Osteoblast (primary cell): ENCODE results near the gene CREB5. TPM values are rescaled to one million over a fixed set of nuclear protein-coding genes. Genes with fewer than 3 reads are reported as not detected.

ENCODE experiments used
- DNase-seq: peaks from one replicate; pipeline ENCODE4 v3.0.0; 2011; ENCODE audit warnings: low spot score, mixed read lengths; ENCODE audit not compliant: insufficient read length; ENCODE audit errors: missing footprints
- H2AFZ ChIP-seq: 2 replicates; pipeline ENCODE4 v1.6.0; 2011; ENCODE audit warnings: mild to moderate bottlenecking, low read length
- H3K27ac ChIP-seq: 2 replicates; pipeline ENCODE4 v1.5.1; 2011; ENCODE audit warnings: mild to moderate bottlenecking, low read depth, low read length, moderate library complexity
- H3K27me3 ChIP-seq: 2 replicates; pipeline ENCODE4 v1.6.0; 2012; ENCODE audit warnings: mild to moderate bottlenecking, control low read depth, inconsistent platforms, low read length, moderate library complexity; ENCODE audit not compliant: insufficient read depth
- H3K36me3 ChIP-seq: 2 replicates; pipeline ENCODE4 v1.5.1; 2011; ENCODE audit warnings: mild to moderate bottlenecking, low read length, control low read depth, moderate library complexity; ENCODE audit not compliant: insufficient read depth
- H3K4me1 ChIP-seq: 2 replicates; pipeline ENCODE4 v1.5.1; 2011; ENCODE audit warnings: mild to moderate bottlenecking, low read length, control low read depth, moderate library complexity; ENCODE audit not compliant: insufficient read depth
- H3K4me2 ChIP-seq: 2 replicates; pipeline ENCODE4 v1.6.0; 2011; ENCODE audit warnings: mild to moderate bottlenecking, low read length; ENCODE audit not compliant: insufficient read depth
- H3K4me3 ChIP-seq: fragments of 200-600 bp; sonication (generic); 3 replicates; pipeline ENCODE4 v1.5.1; 2012; ENCODE audit warnings: mild to moderate bottlenecking, low read length, inconsistent platforms; ENCODE audit not compliant: insufficient read depth
- H3K79me2 ChIP-seq: 2 replicates; pipeline ENCODE4 v1.6.0; 2012; ENCODE audit warnings: mild to moderate bottlenecking, low read length, control low read depth, inconsistent platforms; ENCODE audit not compliant: insufficient read depth
- H3K9me3 ChIP-seq: 2 replicates; pipeline ENCODE4 v1.5.1; 2011; ENCODE audit warnings: low read depth, low read length, control low read depth
- H4K20me1 ChIP-seq: 2 replicates; pipeline ENCODE4 v1.6.0; 2012; ENCODE audit warnings: mild to moderate bottlenecking, low read length, control low read depth; ENCODE audit not compliant: insufficient read depth
- total RNA-seq: library from RNA; depleted of rRNA; stranded (reverse); fragments of >200 nt; gene quantifications from 2 replicates; pipeline ENCODE4 v1.2.3, GENCODE V29; 2012
- TF ChIP-seq, protein P1 (sequence below): IDR thresholded peaks from 2 replicates; pipeline ENCODE4 v1.5.1; 2011; ENCODE audit warnings: mild to moderate bottlenecking, low read depth, low read length, moderate library complexity; ENCODE audit errors: extremely low read depth

CREB5 gene
- total RNA-seq, 1 donor, result 5.1 TPM

DNA sequence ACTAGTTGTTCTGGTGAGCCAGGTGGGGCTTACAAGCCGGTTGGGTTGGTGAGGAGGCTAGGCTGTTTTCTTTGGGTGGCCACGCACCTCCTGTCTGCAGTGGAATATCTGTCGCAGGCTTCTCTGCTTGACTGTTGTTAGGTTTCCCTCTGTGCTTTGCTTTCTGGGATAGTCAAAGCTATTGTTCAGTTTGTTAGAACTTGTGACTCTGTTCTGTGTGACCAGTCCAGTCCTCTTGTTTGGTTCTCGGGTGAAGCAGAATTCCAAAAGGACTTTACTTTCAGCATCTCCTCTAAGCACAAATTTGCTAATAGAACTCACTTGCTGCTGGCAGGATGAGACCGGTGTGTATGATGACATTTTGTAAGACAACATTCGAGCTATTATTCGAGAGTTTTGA, 105.3 kb downstream of the CREB5 start:
- H3K9me3 ChIP-seq, result no peaks in the 10 kb centered on the region
- H3K79me2 ChIP-seq, result no peaks in the 10 kb centered on the region

DNA sequence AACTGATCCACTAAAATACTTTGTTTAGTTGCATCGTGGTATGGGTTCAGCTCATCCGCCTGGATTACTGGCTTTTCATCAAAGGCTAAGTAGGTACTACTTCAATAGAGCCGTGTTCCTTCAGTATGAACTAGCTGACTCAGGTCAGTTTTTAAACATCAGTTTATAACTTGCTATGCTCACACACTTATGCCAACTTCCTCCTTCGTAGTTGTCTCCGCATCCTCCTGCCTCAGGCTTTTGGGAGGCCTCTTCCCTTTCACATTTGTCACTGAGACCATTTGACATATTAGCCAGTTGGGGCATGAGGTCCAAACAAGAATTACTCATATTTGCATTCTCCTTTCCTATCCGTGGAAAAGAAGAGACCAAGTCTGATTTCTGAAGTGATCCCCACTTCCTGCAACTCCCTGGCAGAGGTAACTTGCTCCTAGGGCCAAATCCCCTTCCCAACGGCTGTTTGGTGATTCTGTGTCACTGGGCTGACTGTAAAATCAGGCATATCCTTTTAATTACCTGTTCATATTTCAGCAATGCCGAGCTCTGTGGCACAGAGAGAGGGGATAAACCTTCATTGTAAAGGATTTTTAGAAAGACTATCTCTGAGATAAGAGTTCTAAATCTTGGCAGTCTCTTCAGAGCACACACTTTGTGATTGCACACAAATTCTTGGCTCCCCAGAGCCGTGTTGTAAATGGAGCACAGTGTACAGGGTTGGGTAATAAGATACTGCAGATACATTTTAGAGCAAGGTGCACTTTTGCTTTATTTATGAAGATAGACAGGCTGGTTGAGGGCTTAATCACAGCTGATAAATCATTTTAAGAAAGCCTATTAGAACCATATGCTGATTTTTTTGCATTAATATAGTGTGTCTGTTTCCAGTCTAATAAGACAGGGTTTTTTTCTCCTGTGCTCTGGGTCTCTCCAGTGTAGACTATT, 108.0 kb downstream of the CREB5 start:
- TF ChIP-seq, protein P1, sequence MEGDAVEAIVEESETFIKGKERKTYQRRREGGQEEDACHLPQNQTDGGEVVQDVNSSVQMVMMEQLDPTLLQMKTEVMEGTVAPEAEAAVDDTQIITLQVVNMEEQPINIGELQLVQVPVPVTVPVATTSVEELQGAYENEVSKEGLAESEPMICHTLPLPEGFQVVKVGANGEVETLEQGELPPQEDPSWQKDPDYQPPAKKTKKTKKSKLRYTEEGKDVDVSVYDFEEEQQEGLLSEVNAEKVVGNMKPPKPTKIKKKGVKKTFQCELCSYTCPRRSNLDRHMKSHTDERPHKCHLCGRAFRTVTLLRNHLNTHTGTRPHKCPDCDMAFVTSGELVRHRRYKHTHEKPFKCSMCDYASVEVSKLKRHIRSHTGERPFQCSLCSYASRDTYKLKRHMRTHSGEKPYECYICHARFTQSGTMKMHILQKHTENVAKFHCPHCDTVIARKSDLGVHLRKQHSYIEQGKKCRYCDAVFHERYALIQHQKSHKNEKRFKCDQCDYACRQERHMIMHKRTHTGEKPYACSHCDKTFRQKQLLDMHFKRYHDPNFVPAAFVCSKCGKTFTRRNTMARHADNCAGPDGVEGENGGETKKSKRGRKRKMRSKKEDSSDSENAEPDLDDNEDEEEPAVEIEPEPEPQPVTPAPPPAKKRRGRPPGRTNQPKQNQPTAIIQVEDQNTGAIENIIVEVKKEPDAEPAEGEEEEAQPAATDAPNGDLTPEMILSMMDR, result no peak
- Histone ChIP-seq H3K27me3 (no peaks in the 10 kb centered on the region), H3K9me3 (no peaks in the 10 kb centered on the region), H3K4me1 (no peaks in the 10 kb centered on the region), H3K4me3 (no peak overlapping the region), H4K20me1 (no peaks in the 10 kb centered on the region), H3K36me3 (no peaks in the 10 kb centered on the region), H3K79me2 (no peaks in the 10 kb centered on the region), H3K27ac (no peak overlapping the region), H3K4me2 (no peak overlapping the region), H2AFZ (no peak overlapping the region)
- no peak for DNase-seq

More for the DNA sequence above, 105.3 kb downstream of the CREB5 start:
- Histone ChIP-seq H2AFZ (no peak overlapping the region), H4K20me1 (no peaks in the 10 kb centered on the region), H3K4me3 (no peak overlapping the region), H3K4me2 (no peak overlapping the region), H3K4me1 (no peaks in the 10 kb centered on the region), H3K27me3 (no peaks in the 10 kb centered on the region), H3K27ac (no peak overlapping the region), H3K36me3 (no peaks in the 10 kb centered on the region)
- no peak for DNase-seq
- TF ChIP-seq, protein P1, result no peak

DNA sequence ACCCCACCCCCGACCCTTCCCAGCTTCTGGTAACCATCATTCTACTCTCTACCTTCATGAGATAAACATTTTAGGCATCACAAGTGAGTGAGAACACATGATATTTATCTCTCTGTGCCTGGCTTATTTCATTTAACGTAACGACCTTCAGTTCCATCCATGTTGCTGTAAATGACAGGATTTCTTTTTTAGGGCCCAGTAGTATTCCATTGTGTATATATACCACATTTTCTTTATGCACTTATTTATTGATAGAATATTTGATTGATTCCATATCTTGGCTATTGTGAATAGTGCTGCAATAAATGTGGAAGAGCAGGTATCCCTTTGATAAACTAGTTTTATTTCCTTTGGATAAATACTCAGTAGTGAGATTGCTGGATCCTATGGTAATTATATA, 112.7 kb downstream of the CREB5 start:
- no peak overlapping the region for H3K4me3 ChIP-seq
- no peak for DNase-seq
- H4K20me1 ChIP-seq, result no peaks in the 10 kb centered on the region
- H3K36me3 ChIP-seq, result no peaks in the 10 kb centered on the region
- H3K4me2 ChIP-seq, result no peak overlapping the region
- no peaks in the 10 kb centered on the region for H3K27me3 ChIP-seq
- no peak overlapping the region for H2AFZ ChIP-seq
- no peaks in the 10 kb centered on the region for H3K79me2 ChIP-seq
- TF ChIP-seq, protein P1, result no peak
- no peak overlapping the region for H3K27ac ChIP-seq
- peaks cover 13% of the 10 kb centered on the region for H3K4me1 ChIP-seq
- H3K9me3 ChIP-seq, result no peaks in the 10 kb centered on the region

DNA sequence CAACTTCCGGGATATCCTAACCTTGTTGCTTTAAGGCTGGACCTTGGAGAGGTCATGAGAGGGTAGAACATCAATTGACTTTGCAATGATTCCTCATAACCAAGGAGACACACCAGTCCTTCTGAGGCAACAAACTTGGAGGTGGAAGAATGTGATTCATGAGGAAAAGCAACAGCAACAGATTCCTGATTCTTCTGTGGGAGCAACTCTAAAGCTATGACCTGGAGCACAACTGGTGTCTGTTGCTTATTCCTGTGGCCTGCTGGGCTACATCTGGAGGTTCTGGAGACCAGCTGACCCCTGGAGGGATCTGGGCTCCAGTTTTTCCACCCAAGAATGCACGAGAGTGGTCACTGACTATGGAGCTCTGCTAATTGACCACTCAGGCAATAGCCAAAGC, 116.6 kb downstream of the CREB5 start:
- Histone ChIP-seq H3K27ac (peak overlapping the region; percentile 70), H2AFZ (no peak overlapping the region), H3K79me2 (no peaks in the 10 kb centered on the region), H3K4me2 (peak overlapping the region; percentile 36), H3K27me3 (no peaks in the 10 kb centered on the region), H3K9me3 (peaks cover 2% of the 10 kb centered on the region), H3K4me1 (peaks cover 37% of the 10 kb centered on the region), H4K20me1 (no peaks in the 10 kb centered on the region), H3K36me3 (no peaks in the 10 kb centered on the region), H3K4me3 (no peak overlapping the region)
- DNase-seq, result peak; percentile 89
- TF ChIP-seq, protein P1, result peak; percentile 10
